HG03280 (cell line): ENCODE data around the gene SLC38A10.

Experiments
- ATAC-seq: cut with Tn5 transposase; IDR thresholded peaks from one replicate; pipeline ENCODE4 v1.9.1; 2021; ENCODE audit warnings: mild to moderate bottlenecking, moderate library complexity; ENCODE audit not compliant: unreplicated experiment

Gene SLC38A10

GRCh38 chr17:81210868-81211267, 84.2 kb downstream of the SLC38A10 start:
- ATAC-seq: no peak

- ATAC-seq: no peak
Observed at GRCh38 chr17:81210466-81210865, 84.6 kb downstream of the SLC38A10 start.

GRCh38 chr17:81209141-81209540, 86.0 kb downstream of the SLC38A10 start:
- no peak for ATAC-seq

- no peak for ATAC-seq
Observed at GRCh38 chr17:81208651-81209050, 86.5 kb downstream of the SLC38A10 start.

- no peak for ATAC-seq
Observed at GRCh38 chr17:81207610-81208581, 87.2 kb downstream of the SLC38A10 start.

- no peak for ATAC-seq
Observed at GRCh38 chr17:81206657-81207056, 88.5 kb downstream of the SLC38A10 start.

GRCh38 chr17:81206166-81206565, 88.9 kb downstream of the SLC38A10 start:
- no peak for ATAC-seq

- no peak for ATAC-seq
Observed at GRCh38 chr17:81204578-81204977, 90.5 kb downstream of the SLC38A10 start.

GRCh38 chr17:81203136-81203535, 92.0 kb downstream of the SLC38A10 start:
- no peak for ATAC-seq

- no peak for ATAC-seq
Observed at GRCh38 chr17:81202318-81202717, 92.8 kb downstream of the SLC38A10 start.

- ATAC-seq: no peak
Observed at GRCh38 chr17:81200695-81201580, 94.2 kb downstream of the SLC38A10 start.

- ATAC-seq: no peak
Observed at GRCh38 chr17:81200201-81200600, 94.9 kb downstream of the SLC38A10 start.

GRCh38 chr17:81199482-81199830, 95.7 kb downstream of the SLC38A10 start:
- no peak for ATAC-seq

- no peak for ATAC-seq
Observed at GRCh38 chr17:81198826-81199481, 96.2 kb downstream of the SLC38A10 start.

GRCh38 chr17:81197831-81198490, 97.1 kb downstream of the SLC38A10 start:
- ATAC-seq: no peak

- no peak for ATAC-seq
Observed at GRCh38 chr17:81197409-81197795, 97.7 kb downstream of the SLC38A10 start.

GRCh38 chr17:81196505-81197408, 98.3 kb downstream of the SLC38A10 start:
- ATAC-seq: no peak

- no peak for ATAC-seq
Observed at GRCh38 chr17:81195941-81196495, 99.1 kb downstream of the SLC38A10 start.
